LNCAP (cell line): ENCODE measurements around the gene FCGBP.

Experiments used
- CTCF ChIP-seq: fragments of 450-650 bp; IDR thresholded peaks from 2 replicates; pipeline ENCODE4 v1.5.1; 2017; ENCODE audit warnings: mild to moderate bottlenecking

The FCGBP gene

GRCh38 chr19:39940221-39940833, 5.9 kb upstream of the FCGBP start:
- no peak for TF ChIP-seq CTCF

GRCh38 chr19:39939556-39939955, 5.1 kb upstream of the FCGBP start:
- no peak for TF ChIP-seq CTCF

- no peak for TF ChIP-seq CTCF
Observed at GRCh38 chr19:39937787-39938186, 3.4 kb upstream of the FCGBP start.

- TF ChIP-seq CTCF, result no peak
Observed at GRCh38 chr19:39937094-39937720, 2.8 kb upstream of the FCGBP start.

GRCh38 chr19:39936622-39937021, 2.2 kb upstream of the FCGBP start:
- TF ChIP-seq CTCF, result no peak

- no peak for TF ChIP-seq CTCF
Observed at GRCh38 chr19:39936020-39936419, 1.6 kb upstream of the FCGBP start.

GRCh38 chr19:39935364-39935661, 879 bp upstream of the FCGBP start:
- no peak for TF ChIP-seq CTCF

GRCh38 chr19:39929750-39930149, 4.7 kb downstream of the FCGBP start:
- no peak for TF ChIP-seq CTCF
